Muscle of arm (tissue), 12 donors: ENCODE measurements around the gene GPR176. TPM values are rescaled to one million over a fixed set of nuclear protein-coding genes. Genes with fewer than 3 reads are reported as not detected.

Experiments used
- DNase-seq: peaks from one replicate; pipeline ENCODE4 v3.0.0-alpha.2; 2013
- polyA plus RNA-seq, 12 donors: library from polyadenylated mRNA; unstranded; fragments of 120-200 nt; gene quantifications; one replicate each; pipeline ENCODE4 v1.2.1, GENCODE V29; 2013; ENCODE audit not compliant: insufficient read length in 12 of 12

Gene GPR176
- polyA plus RNA-seq, 12 donors = 4.0 to 18.5 (median 5.4) TPM; not detected in 1

- no peak for DNase-seq
These were observed 135.4 kb downstream of the GPR176 start for GRCh38 chr15:39784638-39785037.

GRCh38 chr15:39784125-39784524 lies 135.9 kb downstream of the GPR176 start:
- no peak for DNase-seq

GRCh38 chr15:39783244-39783820 lies 136.7 kb downstream of the GPR176 start:
- DNase-seq = no peak

GRCh38 chr15:39782441-39783138 lies 137.5 kb downstream of the GPR176 start, which contains the start of gene FSIP1:
TSS of gene FSIP1 (minus strand) at chr15:39782841. CDS start at chr15:39776524, 6,317 bp downstream.
- peak; percentile 97 for DNase-seq

GRCh38 chr15:39781967-39782302 lies 138.1 kb downstream of the GPR176 start:
- DNase-seq = no peak

- no peak for DNase-seq
These were observed 138.7 kb downstream of the GPR176 start for GRCh38 chr15:39781147-39781966.

- DNase-seq = no peak
These were observed 142.0 kb downstream of the GPR176 start for GRCh38 chr15:39778021-39778420.

- DNase-seq = no peak
These were observed 142.6 kb downstream of the GPR176 start for GRCh38 chr15:39777496-39777895.

- DNase-seq = no peak
These were observed 144.0 kb downstream of the GPR176 start for GRCh38 chr15:39776068-39776467.

- no peak for DNase-seq
These were observed 145.3 kb downstream of the GPR176 start for GRCh38 chr15:39774688-39775267.

GRCh38 chr15:39770748-39771689 lies 149.0 kb downstream of the GPR176 start:
- DNase-seq = peak; percentile 57

- DNase-seq = no peak
These were observed 152.1 kb downstream of the GPR176 start for GRCh38 chr15:39767921-39768320.

- no peak for DNase-seq
These were observed 159.1 kb downstream of the GPR176 start for GRCh38 chr15:39761006-39761405.

GRCh38 chr15:39756806-39757522 lies 163.1 kb downstream of the GPR176 start:
- peak; percentile 79 for DNase-seq

- DNase-seq = peak; percentile 56
These were observed 167.1 kb downstream of the GPR176 start for GRCh38 chr15:39752991-39753390.

GRCh38 chr15:39752246-39752645 lies 167.8 kb downstream of the GPR176 start:
- DNase-seq = no peak
